Caco-2 (cell line): Measurements from ENCODE around the gene PHF20. TPM values are rescaled to one million over a fixed set of nuclear protein-coding genes. Genes with fewer than 3 reads are reported as not detected.

Source experiments
- BruUV-seq: library from RNA; stranded (reverse); fragments of 400-500 nt; replicated peaks from 2 replicates; lab custom pipeline; 2021; lab: Mats Ljungman, UMichigan
- CTCF ChIA-PET: fragments of 300-600 bp; sonication (Branson Sonifier 250); formaldehyde crosslinking; loops from one replicate; lab custom pipeline; 2022; ENCODE audit warnings: antibody characterized with exemption; lab: Charles Lee
- POLR2A ChIA-PET: fragments of 300-600 bp; sonication (Branson Sonifier 250); formaldehyde crosslinking; loops from one replicate; lab custom pipeline; 2022; ENCODE audit warnings: antibody characterized with exemption; lab: Charles Lee
- DNase-seq, 2 experiments: peaks; one replicate each; pipeline versions ENCODE4 v3.0.0 to v3.0.0-alpha.2; 2020 to 2022
- H3K27me3 ChIP-seq: replicated peaks from 2 replicates; pipeline ENCODE4 v1.6.0; 2011; ENCODE audit warnings: low read length; ENCODE audit not compliant: control insufficient read depth, insufficient read depth
- H3K36me3 ChIP-seq: 2 replicates; pipeline ENCODE4 v1.5.1; 2011; ENCODE audit warnings: low read length; ENCODE audit not compliant: control insufficient read depth, insufficient read depth
- H3K4me1 ChIP-seq: fragments of 250-450 bp; sonication (Bioruptor Pico); 2 replicates; pipeline ENCODE4 v1.5.1; 2020; ENCODE audit warnings: mild to moderate bottlenecking
- H3K4me3 ChIP-seq: 2 replicates; pipeline ENCODE4 v1.5.1; 2011; ENCODE audit warnings: low read depth, mild to moderate bottlenecking, control low read depth, low read length
- H3K9me3 ChIP-seq: fragments of 250-450 bp; sonication (Bioruptor Pico); 2 replicates; pipeline ENCODE4 v1.5.1; 2020; ENCODE audit warnings: mild to moderate bottlenecking, moderate library complexity
- H3K27ac Mint-ChIP-seq: one replicate; pipeline ENCODE4 v1.8.0; 2022; ENCODE audit warnings: mixed read lengths; ENCODE audit not compliant: unreplicated experiment
- H3K27me3 Mint-ChIP-seq: one replicate; pipeline ENCODE4 v1.8.0; 2022; ENCODE audit warnings: mixed read lengths; ENCODE audit not compliant: insufficient read depth, unreplicated experiment
- H3K36me3 Mint-ChIP-seq: one replicate; pipeline ENCODE4 v1.8.0; 2022; ENCODE audit warnings: mild to moderate bottlenecking, mixed read lengths; ENCODE audit not compliant: insufficient read depth, unreplicated experiment
- H3K4me1 Mint-ChIP-seq: one replicate; pipeline ENCODE4 v1.8.0; 2022; ENCODE audit warnings: low read depth, mixed read lengths; ENCODE audit not compliant: unreplicated experiment
- H3K4me3 Mint-ChIP-seq: one replicate; pipeline ENCODE4 v1.8.0; 2022; ENCODE audit warnings: mild to moderate bottlenecking, moderate library complexity, mixed read lengths; ENCODE audit not compliant: unreplicated experiment
- H3K9me3 Mint-ChIP-seq: one replicate; pipeline ENCODE4 v1.8.0; 2022; ENCODE audit warnings: mixed read lengths; ENCODE audit not compliant: unreplicated experiment
- CTCF ChIP-seq, 2 experiments: fragments of 200-600 bp in 1 of 2; IDR thresholded peaks; 1 replicate in 1 of 2; 2 replicates in 1 of 2; pipeline versions ENCODE4 v1.5.1 to v1.8.0; 2011 to 2022; ENCODE audit warnings: antibody characterized with exemption in 1 of 2, control low read depth in 1 of 2, inconsistent platforms in 1 of 2, low read depth in 1 of 2, low read length in 1 of 2, mild to moderate bottlenecking in 1 of 2, moderate library complexity in 1 of 2; ENCODE audit not compliant: insufficient read depth in 1 of 2, severe bottlenecking in 1 of 2, unreplicated experiment in 1 of 2
- intact Hi-C: fragments of 100-400 bp; cut with micrococcal nuclease; formaldehyde crosslinking; loops from one replicate; pipeline ENCODE4 v1.10.0; 2022; ENCODE audit not compliant: unreplicated experiment
- total RNA-seq: library from RNA; stranded (reverse); gene quantifications from 2 replicates; pipeline ENCODE4 v1.2.3, GENCODE V29; 2022

Gene PHF20
- total RNA-seq, 1 experiment from 2014 or later: 109 TPM

- H3K27me3 ChIP-seq: no peaks in the 10 kb centered on the region
- intact Hi-C loops: loop anchor here (5.0 to 10.0 kb wide), 5 partner anchors 100 to 1075 kb away; partner anchors contain the start of genes ACSS2 and RBM39
- no peak for TF ChIP-seq CTCF (IDR thresholded peaks at IDR 0.05; ENCODE audit: insufficient read depth in 1 of 2, low read depth in 1 of 2, low read length in 1 of 2, severe bottlenecking in 1 of 2, unreplicated experiment in 1 of 2)
- peaks cover 3% of the 10 kb centered on the region; the same call in 1 of the 2 replicates for H3K36me3 ChIP-seq
- H3K27me3 Mint-ChIP-seq: no peaks in the 10 kb centered on the region
- peak overlapping the region; percentile 86 for H3K4me3 ChIP-seq
- no TSS peak for BruUV-seq
- H3K9me3 Mint-ChIP-seq: no peaks in the 10 kb centered on the region
- H3K4me1 ChIP-seq: peaks cover 22% of the 10 kb centered on the region
- no peaks in the 10 kb centered on the region for H3K9me3 ChIP-seq
- H3K4me1 Mint-ChIP-seq: peaks cover 9% of the 10 kb centered on the region
- peak in 1 of 2 experiments; percentile 46 for DNase-seq
- H3K4me3 Mint-ChIP-seq: peak overlapping the region; percentile 88
- CTCF ChIA-PET: interaction anchor here (0.6 to 3.8 kb wide), 11 partner anchors 13 to 239 kb away, joined by 3 to 54 read pairs (median 7); partner anchors contain the start of gene RBM39
- peak overlapping the region; percentile 96 for H3K27ac Mint-ChIP-seq
- H3K36me3 Mint-ChIP-seq: peaks cover 53% of the 10 kb centered on the region
- POLR2A ChIA-PET: interaction anchor here (0.6 to 3.7 kb wide), 11 partner anchors 9 to 498 kb away, joined by 3 to 87 read pairs (median 4); partner anchors contain the start of genes CEP250, RBM39 and SPAG4
Measured at GRCh38 chr20:35952480-35953386, 180.9 kb downstream of the PHF20 start.

DNA sequence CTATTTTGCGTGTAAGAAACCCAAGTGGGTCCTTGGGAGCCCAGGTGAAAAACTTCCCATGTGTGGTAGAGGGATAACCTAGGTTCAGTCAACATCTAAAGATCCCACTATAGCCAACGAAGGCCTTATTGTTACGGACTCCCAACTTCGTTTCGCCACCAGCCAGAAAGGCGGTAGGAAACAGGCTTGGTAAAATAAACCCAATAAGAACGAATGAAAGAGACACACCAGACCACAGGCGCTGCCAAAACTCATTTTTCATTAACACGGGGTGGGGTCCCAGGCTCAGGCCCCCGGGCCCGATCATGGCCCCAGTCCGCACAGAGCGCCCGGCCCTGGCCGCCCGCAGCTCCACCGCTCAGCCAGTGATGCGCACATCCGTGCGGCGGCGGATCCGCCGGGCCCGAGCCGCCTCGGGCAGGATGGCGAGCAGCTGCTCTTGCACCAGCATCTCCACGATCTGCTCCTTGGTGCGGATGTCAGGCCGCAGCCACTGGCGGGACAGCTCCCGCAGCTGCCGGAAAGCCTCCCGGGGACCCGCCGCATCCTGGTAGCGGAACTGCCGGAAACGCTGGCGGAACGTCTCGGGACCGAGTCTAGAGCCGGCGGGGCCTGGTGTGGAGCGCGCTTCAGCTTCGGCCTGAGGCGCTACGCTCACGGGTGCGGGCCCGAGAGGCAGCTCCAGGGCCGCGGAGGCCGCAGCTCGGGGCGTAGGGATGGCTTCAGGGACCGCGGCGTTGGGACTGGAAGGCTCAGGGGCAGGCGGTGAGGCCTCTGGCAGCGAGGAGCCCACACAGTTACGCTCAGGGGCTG lies 181.8 kb downstream of the PHF20 start:
- Mint-ChIP-seq H3K4me3 (peak overlapping the region; percentile 88), H3K27me3 (no peaks in the 10 kb centered on the region), H3K36me3 (peaks cover 44% of the 10 kb centered on the region), H3K9me3 (peaks cover under 1% of the 10 kb centered on the region), H3K4me1 (peaks cover 9% of the 10 kb centered on the region), H3K27ac (peak overlapping the region; percentile 96)
- ChIA-PET CTCF (interaction anchor here (0.6 to 3.8 kb wide), 69 partner anchors 8 to 1129 kb away, joined by 3 to 54 read pairs (median 5); partner anchors contain the start of genes CNBD2, ERGIC3, PHF20 and RAB5IF), POLR2A (interaction anchor here (0.6 to 3.7 kb wide), 36 partner anchors 8 to 1128 kb away, joined by 3 to 87 read pairs (median 4); partner anchors contain the start of genes AAR2, CEP250, CNBD2 and CPNE1)
- no peaks in the 10 kb centered on the region for H3K36me3 ChIP-seq
- TSS peak; percentile 69 for BruUV-seq
- intact Hi-C loops: loop anchor here (1.0 to 10.0 kb wide), 9 partner anchors 15 to 1076 kb away; partner anchors contain the start of genes ACSS2, CNBD2 and RBM39
- H3K4me1 ChIP-seq: peaks cover 22% of the 10 kb centered on the region
- TF ChIP-seq CTCF (IDR thresholded peaks at IDR 0.05; ENCODE audit: insufficient read depth in 1 of 2, low read depth in 1 of 2, low read length in 1 of 2, severe bottlenecking in 1 of 2, unreplicated experiment in 1 of 2): peak in 1 of 2 experiments; percentile 3
- no peaks in the 10 kb centered on the region for H3K27me3 ChIP-seq
- DNase-seq: peak; percentile 73
- H3K4me3 ChIP-seq: peak overlapping the region; percentile 86
- no peaks in the 10 kb centered on the region for H3K9me3 ChIP-seq
